DMS53 treated with DMSO at 0.1 percent for 48 hours (cell line): Measurements from ENCODE around the gene ZNF579.

Experiments used
- DNase-seq: peaks from one replicate; lab custom pipeline; 2025; ENCODE audit not compliant: unreplicated experiment; lab: John Stamatoyannopoulos, UW

ZNF579 gene

GRCh38 chr19:55611983-55612645 is 31.5 kb upstream of the ZNF579 start:
- DNase-seq, result no peak

GRCh38 chr19:55611300-55611982 is 30.8 kb upstream of the ZNF579 start:
- DNase-seq, result no peak

- no peak for DNase-seq
Observed at GRCh38 chr19:55609326-55609725, 28.7 kb upstream of the ZNF579 start.

DNA sequence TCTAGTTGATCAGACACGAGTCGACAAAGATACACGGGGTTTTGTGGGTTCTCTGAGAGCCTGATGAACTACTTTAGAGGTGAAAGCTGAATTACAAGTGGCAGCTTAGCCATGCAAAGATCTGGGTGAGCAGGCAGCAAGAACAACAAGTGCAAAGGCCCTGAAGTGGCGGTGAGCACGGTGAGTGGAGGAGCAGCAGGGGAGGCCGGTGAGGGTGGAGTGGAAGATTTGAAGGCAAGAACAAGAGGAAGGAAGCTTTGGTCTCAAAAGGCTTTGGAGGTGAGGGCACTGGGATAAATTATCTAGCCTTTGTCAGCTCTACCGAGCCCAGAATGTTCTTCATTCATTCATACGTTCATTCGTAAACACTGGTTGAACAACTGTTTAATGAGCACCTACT is 26.2 kb upstream of the ZNF579 start:
- no peak for DNase-seq

- no peak for DNase-seq
Observed at GRCh38 chr19:55606471-55606787, 25.8 kb upstream of the ZNF579 start.

DNA sequence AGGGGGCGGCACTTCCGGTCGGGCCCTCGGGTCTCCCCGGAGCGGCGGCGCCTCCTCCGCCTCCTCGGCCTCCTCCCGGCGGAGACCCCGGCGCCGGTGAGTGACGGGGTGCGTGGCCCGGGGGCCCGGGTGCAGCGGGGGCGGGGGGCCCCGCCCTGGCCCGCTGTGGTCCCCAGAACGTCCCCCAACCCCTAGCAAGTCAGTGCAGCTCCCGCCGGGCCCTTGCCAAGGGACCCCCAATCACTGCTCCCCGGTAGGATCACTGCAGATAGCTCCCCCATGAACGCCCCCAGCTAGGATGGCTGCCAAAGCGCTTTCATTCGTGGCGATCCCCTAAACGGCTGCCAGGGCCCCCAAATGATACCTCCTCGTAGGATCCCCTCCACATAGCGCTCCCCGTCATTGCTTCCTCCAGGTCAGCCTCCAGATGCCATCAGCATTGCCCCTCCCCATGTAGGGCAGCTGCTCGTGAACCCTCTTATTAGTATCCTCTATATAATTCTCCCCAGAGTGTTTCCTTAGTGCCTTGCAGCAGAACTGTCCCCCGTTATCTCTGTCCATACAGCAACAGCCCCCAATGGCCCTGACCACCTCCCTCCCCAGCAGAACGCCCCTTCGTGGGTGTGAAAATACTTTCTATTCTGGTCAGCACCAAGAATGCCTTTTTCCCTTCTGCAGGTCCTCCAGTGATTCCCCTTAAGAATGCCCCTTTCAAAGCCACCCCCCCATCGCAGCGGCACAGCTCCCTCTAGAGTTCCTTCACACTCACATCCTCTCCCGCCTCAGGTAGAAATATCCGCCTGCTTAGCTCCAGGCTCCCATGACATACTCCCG is 25.2 kb upstream of the ZNF579 start, which contains the start of gene ZNF865:
ZNF865 (plus strand) TSS at position 11 of the 834 bp plus-strand sequence. CDS start 7,972 bp downstream, outside the sequence.
- peak; percentile 68 for DNase-seq

- DNase-seq, result peak; percentile 91
Observed at GRCh38 chr19:55605207-55605636, 24.6 kb upstream of the ZNF579 start.

GRCh38 chr19:55603581-55604292 is 23.1 kb upstream of the ZNF579 start:
- no peak for DNase-seq

- no peak for DNase-seq
Observed at GRCh38 chr19:55603115-55603514, 22.5 kb upstream of the ZNF579 start.

GRCh38 chr19:55602104-55603001 is 21.7 kb upstream of the ZNF579 start:
- no peak for DNase-seq

DNA sequence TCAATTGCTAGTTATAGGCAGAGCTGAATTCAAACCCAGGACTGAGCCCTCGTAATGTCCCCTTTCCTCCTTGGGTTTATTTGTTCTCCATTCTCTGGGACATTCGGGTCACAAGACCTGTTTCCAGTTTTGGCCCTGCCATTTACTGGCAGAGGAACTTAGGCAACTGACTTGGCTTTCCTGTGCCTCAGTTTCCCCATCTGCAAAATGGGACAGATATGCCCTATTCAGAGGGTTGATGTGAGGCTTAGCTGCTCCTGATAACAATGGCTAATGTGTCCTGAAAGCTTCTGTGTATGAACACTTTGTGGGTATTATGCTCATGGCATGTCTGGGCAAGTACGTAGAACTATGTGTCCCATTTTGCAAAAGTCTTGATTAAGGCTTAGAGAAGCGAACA is 20.4 kb upstream of the ZNF579 start:
- no peak for DNase-seq

GRCh38 chr19:55600662-55601028 is 20.0 kb upstream of the ZNF579 start:
- DNase-seq, result no peak

- DNase-seq, result peak; percentile 94
Observed at GRCh38 chr19:55599842-55600661, 19.4 kb upstream of the ZNF579 start, which contains the start of gene ZNF524. ZNF524 (plus strand) TSS chr19:55600288; CDS start chr19:55602113, 1,825 bp downstream.

- peak; percentile 95 for DNase-seq
Observed at GRCh38 chr19:55599468-55599841, 18.8 kb upstream of the ZNF579 start, which contains the start of gene FIZ1. FIZ1 (minus strand) TSS chr19:55599517; CDS start chr19:55597865, 1,652 bp downstream.

DNA sequence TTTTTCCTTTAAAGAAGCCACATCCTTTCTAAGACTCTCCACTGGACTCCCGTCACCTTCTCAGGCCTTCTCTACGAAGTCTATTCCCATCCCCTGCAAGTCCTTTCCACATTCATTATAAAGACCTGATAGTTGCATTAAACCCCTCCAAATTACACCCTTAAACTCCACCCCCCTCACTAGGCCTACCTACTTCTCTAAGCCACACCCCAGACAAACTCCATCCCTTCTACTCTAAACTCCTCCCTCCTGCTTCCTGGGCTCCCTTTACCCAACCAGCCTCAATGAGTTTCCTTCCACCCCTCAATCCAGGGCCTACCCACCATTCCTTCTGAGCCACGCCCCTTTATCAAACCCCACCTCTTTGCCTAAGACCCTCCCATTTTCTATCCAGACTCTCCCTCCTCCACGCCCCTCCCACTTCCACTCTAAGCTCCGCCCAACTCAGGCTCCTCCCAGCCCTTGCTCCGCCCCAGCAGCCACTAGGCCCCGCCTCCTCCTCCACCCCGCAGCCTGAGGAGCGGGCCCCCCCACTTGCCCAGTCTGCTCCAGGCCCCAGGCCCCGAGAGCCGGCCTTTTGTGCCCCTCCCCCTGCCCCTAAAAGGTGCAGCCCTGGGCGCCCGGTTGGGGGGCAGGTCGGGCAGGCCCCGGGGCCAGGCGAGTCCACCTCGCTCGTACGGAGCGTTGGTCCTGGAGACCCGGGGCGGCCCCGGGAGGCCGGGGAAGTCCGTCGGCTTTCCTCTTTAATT is 18.2 kb upstream of the ZNF579 start:
- peak; percentile 70 for DNase-seq

- DNase-seq, result no peak
Observed at GRCh38 chr19:55598034-55598433, 17.4 kb upstream of the ZNF579 start.

DNA sequence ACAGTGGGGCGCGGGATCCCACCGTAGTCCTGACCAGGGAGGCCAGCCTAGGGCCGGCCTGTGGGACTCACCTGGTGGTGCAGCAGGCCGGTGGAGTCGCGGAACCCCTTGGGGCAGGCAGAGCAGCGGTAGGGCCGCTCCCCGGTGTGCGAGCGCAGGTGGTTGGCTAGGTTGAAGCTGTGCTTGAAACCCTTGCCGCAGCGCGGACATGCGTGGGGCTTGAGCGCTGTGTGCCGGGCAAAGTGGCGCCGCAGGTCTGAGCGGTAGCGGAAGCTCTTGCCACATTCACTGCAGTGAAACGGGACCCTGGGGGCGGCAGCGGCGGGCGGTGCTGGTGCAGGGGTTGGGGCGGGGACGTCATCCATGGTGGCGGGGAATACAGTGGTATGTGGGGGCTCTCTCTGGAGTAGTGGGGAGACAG is 16.9 kb upstream of the ZNF579 start:
- DNase-seq, result no peak

- DNase-seq, result no peak
Observed at GRCh38 chr19:55596304-55596703, 15.7 kb upstream of the ZNF579 start.
